NB4 (cell line): ENCODE results near the gene FAM193A.

ENCODE experiments used
- CTCF ChIP-seq: IDR thresholded peaks from one replicate; pipeline ENCODE4 v1.5.1; 2012; ENCODE audit warnings: low read depth, low read length
- MAX ChIP-seq: IDR thresholded peaks from 2 replicates; pipeline ENCODE4 v1.6.1; 2011; ENCODE audit warnings: low read depth, low read length
- MYC ChIP-seq: IDR thresholded peaks from 2 replicates; pipeline ENCODE4 v1.6.1; 2011; ENCODE audit warnings: low read depth, low read length
- POLR2A ChIP-seq: IDR thresholded peaks from 2 replicates; pipeline ENCODE4 v1.6.1; 2011; ENCODE audit warnings: mild to moderate bottlenecking; ENCODE audit not compliant: insufficient read length; ENCODE audit errors: extremely low read depth

- TF ChIP-seq CTCF (no peak), POLR2A (no peak), MAX (no peak), MYC (no peak)
Observed at GRCh38 chr4:2685541-2685940, 149.1 kb downstream of the FAM193A start.
